HG03439 (cell line): Measurements from ENCODE around the gene TBCB.
"Not testable (repeated sequence)": the region's sequence is repeated elsewhere in the genome, so short reads cannot be mapped to it uniquely, and the experiment has no call there.

ENCODE experiments used
- ATAC-seq: cut with Tn5 transposase; IDR thresholded peaks from one replicate; pipeline ENCODE4 v1.9.1; 2021; ENCODE audit warnings: mild to moderate bottlenecking, moderate library complexity; ENCODE audit not compliant: unreplicated experiment

The TBCB gene

GRCh38 chr19:36169084-36169760, 54.0 kb downstream of the TBCB start:
- ATAC-seq = no peak

GRCh38 chr19:36172852-36173251, 57.6 kb downstream of the TBCB start:
- ATAC-seq = no peak

GRCh38 chr19:36173846-36174245, 58.6 kb downstream of the TBCB start:
- not testable (repeated sequence) for ATAC-seq
